GM12878 (cell line): Measurements from ENCODE around the gene ANXA11.

Source experiments
- BRCA1 ChIP-seq: IDR thresholded peaks from 2 replicates; pipeline ENCODE4 v1.6.1; 2011; ENCODE audit warnings: low read depth, low read length, improper control_type of control experiment
- CHD2 ChIP-seq: IDR thresholded peaks from 2 replicates; pipeline ENCODE4 v1.6.1; 2011; ENCODE audit warnings: low read depth, low read length, improper control_type of control experiment, borderline replicate concordance
- CREB1 ChIP-seq: IDR thresholded peaks from 2 replicates; pipeline ENCODE4 v1.6.1; 2012; ENCODE audit warnings: low read depth, mild to moderate bottlenecking, inconsistent platforms
- CTCF ChIP-seq, 3 experiments: IDR thresholded peaks in 2 of 3; conservative IDR thresholded peaks in 1 of 3; 2 replicates each; pipeline ENCODE4 v1.5.1; 2011; ENCODE audit warnings: low read depth in 3 of 3, low read length in 3 of 3, mild to moderate bottlenecking in 3 of 3, control low read depth in 2 of 3, moderate library complexity in 2 of 3, inconsistent platforms in 1 of 3, mixed read lengths in 1 of 3; ENCODE audit not compliant: control insufficient read depth in 2 of 3, insufficient read depth in 1 of 3; ENCODE audit errors: extremely low read depth in 1 of 3
- EP300 ChIP-seq, 2 experiments: fragments of 150-350 bp in 1 of 2; IDR thresholded peaks; 2 replicates each; pipeline ENCODE4 v1.6.1; 2011 to 2012; ENCODE audit warnings: low read depth in 2 of 2, low read length in 2 of 2, borderline replicate concordance in 1 of 2, improper control_type of control experiment in 1 of 2, inconsistent platforms in 1 of 2; ENCODE audit not compliant: control insufficient read depth in 1 of 2
- EZH2 ChIP-seq: IDR thresholded peaks from 2 replicates; pipeline ENCODE4 v1.6.1; 2012; ENCODE audit warnings: low read depth, mild to moderate bottlenecking, control low read depth, inconsistent platforms, low read length, borderline replicate concordance; ENCODE audit not compliant: control insufficient read depth
- NKRF ChIP-seq: fragments of 450-650 bp; conservative IDR thresholded peaks from 2 replicates; pipeline ENCODE4 v1.6.1; 2017; ENCODE audit warnings: mild to moderate bottlenecking, moderate library complexity
- NR2F1 ChIP-seq: fragments of 450-650 bp; conservative IDR thresholded peaks from 2 replicates; pipeline ENCODE4 v1.6.1; 2017; ENCODE audit warnings: mild to moderate bottlenecking
- PAX8 ChIP-seq: fragments of 450-650 bp; IDR thresholded peaks from 2 replicates; pipeline ENCODE4 v1.6.1; 2017; ENCODE audit warnings: mild to moderate bottlenecking, moderate library complexity
- POLR2A ChIP-seq: IDR thresholded peaks from 2 replicates; pipeline ENCODE4 v1.6.1; 2011; ENCODE audit warnings: low read depth, mild to moderate bottlenecking, low read length
- RCOR1 ChIP-seq: conservative IDR thresholded peaks from 2 replicates; pipeline ENCODE4 v1.6.1; 2012; ENCODE audit warnings: low read depth, low read length, improper control_type of control experiment
- SP1 ChIP-seq: IDR thresholded peaks from one replicate; pipeline ENCODE4 v1.6.1; 2011; ENCODE audit warnings: low read depth, low read length
- ZNF622 ChIP-seq: fragments of 450-650 bp; IDR thresholded peaks from 2 replicates; pipeline ENCODE4 v1.6.1; 2017; ENCODE audit warnings: mild to moderate bottlenecking, inconsistent platforms

DNA sequence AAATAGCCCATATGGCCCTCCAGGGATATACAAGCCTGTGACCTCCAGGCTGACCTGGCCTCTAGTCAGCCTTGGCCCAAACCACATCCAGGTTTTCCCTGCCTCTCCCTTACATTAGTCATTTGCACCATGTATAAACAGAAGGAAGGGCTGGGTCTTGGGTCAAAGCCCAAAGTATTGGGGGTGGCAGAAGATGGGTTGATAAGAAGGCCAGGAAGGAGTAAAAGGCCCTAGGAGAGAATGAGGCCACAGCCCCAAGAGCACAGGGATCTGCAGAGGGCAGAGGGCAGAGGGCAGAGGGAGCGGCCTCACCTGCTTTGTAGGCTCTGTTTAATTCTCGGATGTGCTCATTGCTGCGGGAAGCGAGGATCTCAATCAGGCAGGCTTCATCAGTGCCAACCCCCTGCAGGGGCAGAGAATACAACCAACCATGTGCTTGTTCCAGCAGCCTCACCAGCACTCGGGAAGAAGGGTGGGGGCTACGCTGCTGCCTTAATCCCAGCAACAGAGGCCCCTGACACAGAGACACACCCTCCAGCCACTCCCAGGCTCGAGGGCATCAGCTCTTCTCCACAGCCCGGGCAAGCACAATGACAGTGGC lies 41.5 kb downstream of the ANXA11 start:
- TF ChIP-seq SP1 (no peak), CHD2 (no peak), CTCF (IDR thresholded peaks at IDR 0.05 in 2 of 3, conservative IDR thresholded peaks at IDR 0.05 in 1 of 3; ENCODE audit: control insufficient read depth in 2 of 3, extremely low read depth in 1 of 3, insufficient read depth in 1 of 3, low read depth in 3 of 3, low read length in 3 of 3) (no peak), EZH2 (no peak), CREB1 (no peak), PAX8 (no peak), NKRF (no peak), EP300 (IDR thresholded peaks at IDR 0.05; ENCODE audit: borderline replicate concordance in 1 of 2, control insufficient read depth in 1 of 2, low read depth in 2 of 2, low read length in 2 of 2) (no peak), RCOR1 (no peak), NR2F1 (no peak), POLR2A (no peak), ZNF622 (no peak), BRCA1 (no peak)
